DMS79 (cell line): ENCODE measurements around the gene NTMT1.

Experiments used
- DNase-seq: peaks from one replicate; lab custom pipeline; 2025; lab: John Stamatoyannopoulos, UW

Gene NTMT1

DNA sequence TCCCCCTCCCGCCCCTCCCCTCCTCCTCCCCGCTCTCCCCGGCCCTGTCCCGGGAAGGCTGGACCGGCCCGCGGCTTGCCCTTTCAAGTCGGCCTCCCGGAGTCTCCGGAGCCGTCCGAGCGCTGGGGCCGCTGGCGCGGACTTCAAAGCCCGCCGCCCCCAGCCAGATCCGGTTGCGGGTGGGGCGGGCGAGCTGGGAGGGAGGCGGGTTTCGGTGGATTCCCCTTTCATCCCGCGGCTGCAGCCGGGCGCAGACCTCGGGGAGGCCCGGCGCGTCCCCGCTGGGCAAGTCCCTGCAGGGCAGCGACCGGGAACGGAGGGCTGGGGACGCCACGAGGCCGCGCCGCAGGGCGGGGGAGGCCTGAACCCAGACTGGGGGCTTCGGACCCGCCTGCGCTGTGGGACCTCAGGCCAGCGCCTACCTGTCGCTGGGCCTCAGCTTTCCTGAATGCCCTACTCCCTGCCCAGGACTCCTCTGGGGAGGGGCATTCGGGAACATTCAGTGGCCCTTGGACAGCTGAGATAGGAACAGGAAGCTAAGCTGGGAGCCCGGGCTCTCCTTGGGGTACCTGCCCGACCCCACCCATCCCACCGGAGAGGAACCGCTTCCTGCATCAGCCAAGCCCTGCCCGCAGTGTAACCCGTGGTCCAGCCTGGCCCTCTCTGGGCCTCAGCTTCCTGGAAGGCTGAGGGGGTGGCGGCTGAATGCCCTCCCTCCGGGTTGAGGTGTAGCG is 28.4 kb upstream of the NTMT1 start:
- DNase-seq, result no peak

GRCh38 chr9:129598089-129598596 is 27.8 kb upstream of the NTMT1 start:
- no peak for DNase-seq

- no peak for DNase-seq
These were observed 24.8 kb upstream of the NTMT1 start for GRCh38 chr9:129601082-129601674.

DNA sequence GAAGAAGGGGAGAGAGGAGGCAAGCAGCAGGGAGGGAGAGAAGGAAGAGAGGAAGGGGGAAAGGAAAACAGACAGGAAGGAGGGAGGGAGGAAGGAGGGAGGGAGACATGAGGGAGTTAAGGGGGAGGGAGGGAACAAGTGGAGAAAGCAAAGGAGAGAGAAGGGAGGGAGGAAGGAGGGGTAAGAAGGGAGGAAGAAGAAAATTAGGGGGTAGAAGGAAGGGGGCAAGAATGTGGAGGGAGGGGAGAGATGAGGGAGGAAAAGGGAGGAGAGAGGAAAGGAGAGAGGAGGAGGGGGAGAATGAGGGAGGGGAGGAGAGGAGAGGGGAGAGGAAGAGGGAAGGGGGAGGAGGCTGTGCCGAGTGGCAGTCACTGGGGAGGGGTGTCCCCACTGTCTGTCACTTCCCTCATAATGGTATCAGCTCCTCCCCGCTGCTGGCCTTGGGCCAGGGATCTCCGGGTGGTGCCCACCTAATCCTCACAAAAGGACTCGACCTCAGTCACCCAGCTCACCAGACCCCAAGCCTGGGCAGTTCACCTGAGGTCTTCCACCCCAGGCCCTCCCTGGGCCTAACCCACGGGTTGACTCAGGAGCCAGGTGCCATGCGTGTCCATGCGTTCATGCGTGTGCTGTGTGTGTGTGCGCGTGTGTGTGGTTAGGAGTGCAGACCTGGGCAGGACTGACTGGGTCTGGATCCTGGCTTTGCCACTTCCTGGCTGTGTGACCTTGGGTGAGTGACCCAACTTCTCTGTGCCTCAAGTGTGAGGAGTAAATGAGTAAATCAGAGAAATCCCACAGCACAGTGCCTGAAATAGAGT is 23.2 kb upstream of the NTMT1 start:
- DNase-seq, result no peak

DNA sequence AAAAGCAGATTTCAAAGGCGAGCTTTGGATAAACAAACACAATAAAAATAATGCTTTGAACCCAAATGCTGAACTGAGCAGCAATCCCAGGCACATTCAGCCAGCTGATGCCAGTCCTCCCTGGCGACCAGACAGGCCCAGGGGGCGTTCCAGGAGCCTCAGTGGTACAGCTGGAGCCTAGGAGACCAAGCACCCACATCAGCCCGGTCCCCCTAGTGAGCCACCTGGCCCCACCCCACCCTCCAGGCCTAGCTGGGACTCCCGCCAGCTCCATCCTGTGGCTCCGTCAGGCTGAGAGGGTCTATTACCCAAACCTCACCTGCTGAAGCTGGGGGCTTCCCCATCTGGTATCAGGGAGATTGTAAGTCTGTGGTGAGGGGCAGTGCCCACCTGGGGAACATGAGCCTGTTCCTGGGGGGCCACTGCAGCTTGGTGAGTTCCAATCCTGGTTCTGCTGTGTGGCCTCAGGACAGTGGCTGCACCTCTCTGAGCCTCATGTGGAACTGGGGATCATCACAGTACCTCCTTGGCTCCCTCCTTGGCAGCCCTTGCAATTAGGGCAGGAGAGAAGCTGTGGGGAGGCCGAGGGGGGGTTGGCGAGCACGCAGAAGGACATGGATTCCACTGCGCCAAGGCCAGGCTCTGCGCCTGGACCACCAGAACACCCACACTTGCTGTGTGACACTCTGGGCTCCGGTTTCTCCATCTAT is 21.8 kb upstream of the NTMT1 start:
- DNase-seq, result no peak

- no peak for DNase-seq
These were observed 21.2 kb upstream of the NTMT1 start for GRCh38 chr9:129604766-129605163.

DNA sequence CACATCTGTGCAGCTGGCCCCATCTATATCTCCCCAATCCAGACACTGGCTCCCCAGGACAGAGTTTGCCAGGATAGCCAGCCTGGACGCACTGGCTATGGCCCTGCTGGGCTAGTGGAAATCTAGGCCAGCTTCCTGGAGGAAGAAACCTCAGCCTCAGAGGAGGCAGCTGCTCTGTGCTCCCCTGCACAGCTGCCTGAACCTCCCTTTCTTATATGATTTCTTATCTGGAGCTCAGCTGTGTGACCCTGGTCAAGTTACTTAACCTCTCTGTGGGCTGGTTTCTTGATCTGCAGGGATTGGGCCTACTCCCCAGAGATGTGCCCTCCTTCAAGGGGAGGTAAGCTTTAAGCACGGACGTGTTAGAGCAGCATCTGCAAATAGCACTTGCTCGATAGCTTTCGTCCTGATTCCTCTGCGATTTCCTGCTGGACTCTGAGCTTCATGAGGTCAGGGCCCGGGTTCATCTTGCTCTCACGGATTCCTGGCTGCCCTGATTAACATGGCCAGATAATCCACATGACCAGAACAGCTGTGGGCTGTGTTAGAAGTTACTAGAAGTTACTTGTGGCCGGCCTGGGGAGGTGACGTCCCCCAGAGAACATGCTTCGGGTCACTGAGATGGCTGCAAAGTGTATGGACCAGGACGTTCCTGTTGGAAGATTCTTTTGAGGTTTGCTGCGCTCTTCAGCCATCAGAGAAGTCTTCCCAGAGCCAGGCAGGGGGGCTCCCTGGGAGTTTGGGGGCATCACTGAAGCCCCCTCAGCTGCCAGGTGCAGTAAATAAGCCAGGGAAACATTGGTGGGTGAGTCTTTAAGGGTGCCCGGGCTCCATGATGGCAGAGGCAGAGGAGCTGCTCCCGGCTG is 19.6 kb upstream of the NTMT1 start:
- DNase-seq, result no peak

DNA sequence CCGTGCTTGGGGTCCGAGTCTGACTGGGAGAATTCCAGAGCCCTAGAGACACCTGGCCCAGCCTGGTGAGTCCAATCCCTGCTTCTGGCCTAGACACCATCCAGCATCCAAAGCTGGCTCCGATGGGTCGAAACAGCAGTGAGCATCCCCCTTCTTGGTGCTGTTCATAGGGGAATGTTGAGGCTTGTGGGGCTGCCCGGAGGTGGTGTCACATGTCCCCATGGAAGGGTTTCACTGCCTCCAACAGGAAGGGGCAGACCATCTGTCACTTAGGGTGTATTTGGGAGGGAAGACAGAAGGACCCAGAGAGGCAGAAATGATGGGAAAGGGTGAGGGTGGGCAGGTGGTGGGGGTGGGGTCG is 19.0 kb upstream of the NTMT1 start:
- DNase-seq, result no peak

DNA sequence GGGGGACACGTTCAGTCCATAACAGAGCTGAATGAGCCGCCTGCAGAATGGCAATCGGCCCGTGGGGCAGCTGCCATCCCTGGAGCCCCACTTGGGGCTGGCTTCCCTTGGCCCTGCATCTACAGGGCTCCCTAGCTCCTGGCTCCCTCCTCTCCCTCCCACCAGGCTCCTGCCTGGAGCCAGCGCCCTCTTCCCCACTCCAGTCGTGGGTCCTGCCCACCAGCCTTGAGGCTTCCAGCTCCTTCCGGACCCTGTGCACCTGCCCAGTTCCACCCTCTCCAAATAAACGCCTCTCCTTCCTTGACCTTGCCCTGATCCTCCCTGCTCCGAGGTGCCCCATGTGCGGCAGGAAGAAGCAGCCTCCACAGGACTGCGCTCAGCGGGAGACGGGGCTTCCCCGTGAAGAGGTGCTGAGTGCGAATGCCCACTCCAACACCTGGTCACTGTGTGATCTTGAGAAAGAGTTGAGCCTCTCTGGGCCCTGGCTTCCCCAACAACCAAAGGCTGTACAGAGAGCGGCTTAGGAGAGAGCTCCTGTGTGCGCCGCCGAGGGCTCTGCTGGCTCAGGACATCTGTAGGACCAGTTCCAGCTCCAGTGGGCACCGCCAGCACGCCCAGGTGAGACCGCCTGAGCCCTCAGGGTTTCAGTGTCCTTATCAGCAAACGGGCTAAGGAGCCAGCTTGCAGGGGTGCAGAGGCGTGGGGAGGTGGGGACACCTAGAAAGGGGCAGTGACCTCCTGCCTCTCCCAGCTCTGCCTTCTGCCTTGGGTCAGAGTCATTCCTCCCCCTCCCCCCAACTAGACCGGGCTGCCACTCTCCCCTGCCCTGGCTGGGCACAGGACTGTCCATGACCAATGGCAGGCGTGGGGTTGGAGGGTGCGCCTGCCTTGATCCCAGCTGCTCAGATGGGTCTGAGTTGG is 17.1 kb upstream of the NTMT1 start:
- no peak for DNase-seq

GRCh38 chr9:129609486-129610212 is 16.3 kb upstream of the NTMT1 start:
- no peak for DNase-seq

DNA sequence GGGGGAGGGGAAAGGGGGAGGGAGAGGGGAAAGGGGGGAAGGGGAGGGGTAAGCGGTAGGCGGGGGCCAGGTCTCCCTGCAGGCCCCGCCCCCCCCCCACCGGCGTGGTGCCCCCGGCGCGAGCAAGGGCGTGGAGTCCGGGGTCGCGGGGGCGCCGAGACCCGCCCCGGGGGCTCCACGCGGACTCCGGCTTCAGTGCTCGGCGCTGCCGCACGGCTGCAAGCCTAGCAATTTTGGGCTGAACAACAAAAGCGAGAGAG is 15.8 kb upstream of the NTMT1 start:
- DNase-seq, result no peak

- peak; percentile 19 for DNase-seq
These were observed 15.3 kb upstream of the NTMT1 start for GRCh38 chr9:129610473-129611306.

DNA sequence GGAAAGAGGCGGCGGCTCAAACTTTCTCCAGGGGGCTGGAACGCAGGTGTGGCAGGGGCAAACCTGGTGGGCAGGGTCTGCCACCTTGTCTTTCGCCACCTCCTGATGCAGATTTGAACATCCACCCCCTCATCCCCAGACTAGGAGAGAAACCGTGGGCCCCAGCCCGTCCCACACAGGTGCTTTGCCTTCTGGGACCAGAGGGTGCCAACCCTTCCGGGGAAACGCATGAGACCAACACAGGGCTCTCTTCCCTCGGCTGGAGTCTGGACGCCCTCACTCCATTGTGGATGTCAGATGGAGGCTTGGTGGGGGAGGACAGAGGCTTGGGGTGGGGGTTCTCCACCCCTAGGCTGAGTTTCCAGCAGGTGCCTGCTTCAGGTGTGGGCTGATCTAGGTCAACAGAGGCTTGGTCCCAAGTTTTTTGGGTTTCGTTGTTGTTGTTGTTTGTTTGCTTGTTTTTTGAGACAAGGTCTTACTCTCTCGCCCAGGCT is 14.6 kb upstream of the NTMT1 start:
- DNase-seq, result no peak

DNA sequence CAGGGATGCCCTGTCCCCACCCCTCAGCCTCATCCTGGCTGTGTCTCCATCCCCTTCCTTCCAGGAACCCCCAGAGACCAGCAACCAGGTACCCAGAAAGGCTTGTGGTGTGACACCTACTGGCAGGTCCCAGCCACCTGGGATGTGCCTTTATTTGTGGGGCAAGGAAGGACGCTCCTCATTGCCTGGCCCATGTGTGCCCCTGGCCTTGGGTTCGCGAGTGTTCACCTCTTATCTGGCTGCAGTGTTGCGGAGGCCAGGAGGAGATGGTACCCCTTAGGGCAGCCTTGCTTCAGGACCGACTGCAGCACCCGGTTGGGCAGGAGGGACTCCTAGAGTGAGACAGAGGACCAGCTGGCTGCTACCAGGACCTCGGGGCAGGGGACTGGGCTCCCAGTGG is 13.8 kb upstream of the NTMT1 start:
- DNase-seq, result no peak

GRCh38 chr9:129612815-129613519 is 13.0 kb upstream of the NTMT1 start:
- DNase-seq, result no peak

GRCh38 chr9:129613520-129614175 is 12.3 kb upstream of the NTMT1 start:
- peak; percentile 61 for DNase-seq

- DNase-seq, result no peak
These were observed 11.0 kb upstream of the NTMT1 start for GRCh38 chr9:129614932-129615331.
